Gastroesophageal sphincter (tissue), 4 donors: ENCODE results near the gene GPHN. TPM values are rescaled to one million over a fixed set of nuclear protein-coding genes. Genes with fewer than 3 reads are reported as not detected.

Source experiments
- ATAC-seq: fragments of 150-250 bp; one replicate; pipeline ENCODE4 v1.9.1; 2016; ENCODE audit warnings: mild to moderate bottlenecking, moderate library complexity
- H3K27ac ChIP-seq, 4 donors: fragments of 200-600 bp; sonication (generic) in 3 of 4; 1 replicate in 3 of 4; 2 replicates in 1 of 4; pipeline ENCODE4 v1.5.1; 2016 to 2019
- H3K27me3 ChIP-seq: fragments of 200-600 bp; sonication (generic); one replicate; pipeline ENCODE4 v1.5.1; 2019
- H3K36me3 ChIP-seq, 2 donors: fragments of 200-600 bp; sonication (generic); one replicate each; pipeline ENCODE4 v1.5.1; 2019; ENCODE audit warnings: control low read depth in 1 of 2
- H3K4me1 ChIP-seq, 3 donors: fragments of 200-600 bp; sonication (generic); 1 replicate in 2 of 3; 2 replicates in 1 of 3; pipeline ENCODE4 v1.5.1; 2016 to 2019; ENCODE audit warnings: control low read depth in 2 of 3
- H3K4me3 ChIP-seq, 2 donors: fragments of 200-600 bp; sonication (generic); one replicate each; pipeline ENCODE4 v1.5.1; 2019; ENCODE audit warnings: mild to moderate bottlenecking in 1 of 2, moderate library complexity in 1 of 2
- H3K9me3 ChIP-seq, 3 donors: fragments of 200-600 bp; sonication (generic); one replicate each; pipeline ENCODE4 v1.5.1; 2017 to 2019; ENCODE audit warnings: control low read depth in 2 of 3
- CTCF ChIP-seq, 4 experiments: fragments of 200-600 bp in 2 of 4; fragments of 450-650 bp in 2 of 4; sonication (generic) in 1 of 4; IDR thresholded peaks; one replicate each; pipeline ENCODE4 v1.5.1; 2017 to 2019; ENCODE audit warnings: antibody characterized with exemption in 4 of 4, mild to moderate bottlenecking in 2 of 4, moderate library complexity in 2 of 4
- EP300 ChIP-seq: sonication (generic); formaldehyde crosslinking; IDR thresholded peaks from one replicate; pipeline ENCODE4 v1.6.1; 2017; ENCODE audit warnings: antibody characterized with exemption, mild to moderate bottlenecking
- POLR2A ChIP-seq, 2 donors: fragments of 450-650 bp; IDR thresholded peaks; one replicate each; pipeline ENCODE4 v1.6.1; 2017; ENCODE audit warnings: antibody characterized with exemption in 2 of 2, mild to moderate bottlenecking in 2 of 2, moderate library complexity in 1 of 2
- POLR2AphosphoS5 ChIP-seq: sonication (generic); formaldehyde crosslinking; IDR thresholded peaks from one replicate; pipeline ENCODE4 v1.6.1; 2017; ENCODE audit warnings: antibody characterized with exemption
- WGBS, 2 donors: methylation state at CpG; one replicate each; pipeline ENCODE4 v1.1.5; 2018; ENCODE audit warnings: low coverage in 1 of 2; 5-methylcytosine and 5-hydroxymethylcytosine counted together
- total RNA-seq, 4 donors: library from RNA; depleted of rRNA; stranded (reverse); fragments of >200 nt; gene quantifications; one replicate each; pipeline ENCODE4 v1.1.0, GENCODE V29; 2016

Gene GPHN
- total RNA-seq, 4 donors from 2014 or later, result 13.1 to 16.5 (median 14.7) TPM

- H3K4me1 ChIP-seq, result peaks cover 0 to 5% (median 0%) of the 10 kb centered on the region in 3 donors
- 89 to 96% methylated on average over 4 of the region's 4 CpGs for WGBS, 2 donors
- no peak for TF ChIP-seq EP300
- no peak for TF ChIP-seq POLR2A (IDR thresholded peaks at IDR 0.05)
- no peak for TF ChIP-seq POLR2AphosphoS5
- TF ChIP-seq CTCF (IDR thresholded peaks at IDR 0.05), result no peak
- ATAC-seq, result no peak
- H3K27me3 ChIP-seq, result no peaks in the 10 kb centered on the region
- no peaks in the 10 kb centered on the region for H3K36me3 ChIP-seq
- H3K4me3 ChIP-seq, result no peak overlapping the region
- H3K27ac ChIP-seq, result no peak overlapping the region
- H3K9me3 ChIP-seq, result no peaks in the 10 kb centered on the region
These were observed 680.4 kb downstream of the GPHN start for GRCh38 chr14:67188326-67188725.

GRCh38 chr14:67191768-67192290 is 683.9 kb downstream of the GPHN start:
- H3K36me3 ChIP-seq, result no peaks in the 10 kb centered on the region
- no peaks in the 10 kb centered on the region for H3K4me1 ChIP-seq
- no peak overlapping the region for H3K4me3 ChIP-seq
- no peaks in the 10 kb centered on the region for H3K9me3 ChIP-seq
- no peak overlapping the region for H3K27ac ChIP-seq
- ATAC-seq, result no peak
- 51 to 89% methylated on average over 6 to 8 of the region's 8 CpGs for whole genome bisulfite sequencing, 2 donors
- TF ChIP-seq POLR2AphosphoS5 (no peak), CTCF (IDR thresholded peaks at IDR 0.05) (no peak), EP300 (no peak), POLR2A (IDR thresholded peaks at IDR 0.05) (no peak)
- no peaks in the 10 kb centered on the region for H3K27me3 ChIP-seq

- ATAC-seq, result no peak
These were observed 684.4 kb downstream of the GPHN start for GRCh38 chr14:67192366-67192765.

GRCh38 chr14:67195279-67195678 is 687.3 kb downstream of the GPHN start:
- TF ChIP-seq CTCF (IDR thresholded peaks at IDR 0.05) (no peak), POLR2AphosphoS5 (no peak), EP300 (no peak), POLR2A (IDR thresholded peaks at IDR 0.05) (no peak)
- no peak for ATAC-seq
- Histone ChIP-seq H3K27ac (no peak overlapping the region), H3K4me1 (no peaks in the 10 kb centered on the region), H3K9me3 (no peaks in the 10 kb centered on the region), H3K4me3 (no peak overlapping the region), H3K36me3 (no peaks in the 10 kb centered on the region), H3K27me3 (no peaks in the 10 kb centered on the region)
- WGBS, 2 donors, result 17 to 100% methylated on average over 1 to 2 of the region's 2 CpGs

More at GRCh38 chr14:67192366-67192765, 684.4 kb downstream of the GPHN start:
- H3K9me3 ChIP-seq, result no peaks in the 10 kb centered on the region
- no peak overlapping the region for H3K4me3 ChIP-seq
- no peaks in the 10 kb centered on the region for H3K4me1 ChIP-seq
- 90 to 100% methylated on average over 2 of the region's 2 CpGs for WGBS, 2 donors
- H3K36me3 ChIP-seq, result no peaks in the 10 kb centered on the region
- H3K27me3 ChIP-seq, result no peaks in the 10 kb centered on the region
- H3K27ac ChIP-seq, result no peak overlapping the region
- TF ChIP-seq EP300, result no peak
- no peak for TF ChIP-seq POLR2A (IDR thresholded peaks at IDR 0.05)
- TF ChIP-seq POLR2AphosphoS5, result no peak
- TF ChIP-seq CTCF (IDR thresholded peaks at IDR 0.05), result no peak

- WGBS, 2 donors, result 88 to 94% methylated on average over 1 to 3 of the region's 6 CpGs
- Histone ChIP-seq H3K4me3 (no peak overlapping the region), H3K4me1 (no peaks in the 10 kb centered on the region), H3K27me3 (no peaks in the 10 kb centered on the region), H3K27ac (no peak overlapping the region), H3K9me3 (no peaks in the 10 kb centered on the region), H3K36me3 (no peaks in the 10 kb centered on the region)
- TF ChIP-seq POLR2AphosphoS5 (no peak), CTCF (IDR thresholded peaks at IDR 0.05) (no peak), POLR2A (IDR thresholded peaks at IDR 0.05) (no peak)
- no peak for ATAC-seq
These were observed 691.1 kb downstream of the GPHN start for GRCh38 chr14:67199016-67199415.
